ENCODE results near the gene ST6GAL1. TPM values are rescaled to one million over a fixed set of nuclear protein-coding genes. Genes with fewer than 3 reads are reported as not detected.

The ST6GAL1 gene
- polyA plus RNA-seq, 3 donors: 19.0 to 24.4 (median 20.5) TPM

- intact Hi-C loops (cut with micrococcal nuclease): no loop called here
These were observed 94.4 kb downstream of the ST6GAL1 start for GRCh38 chr3:187024536-187025226.

GRCh38 chr3:187025254-187025655, 94.9 kb downstream of the ST6GAL1 start:
- no peak for DNase-seq
- Mint-ChIP-seq H3K4me1 (peaks cover 47% of the 10 kb centered on the region), H3K27ac (peak overlapping the region in 4 of 7 donors; percentile 58 to 74 (median 74)), H3K27me3 (ENCODE audit: low read depth in 3 of 3) (peaks cover 0 to 4% (median 2%) of the 10 kb centered on the region in 3 donors), H3K9me3 (peaks cover 0 to 4% (median 1%) of the 10 kb centered on the region in 7 donors), H3K36me3 (peaks cover 3 to 7% of the 10 kb centered on the region in 2 donors), H3K4me3 (no peak overlapping the region)
- Histone ChIP-seq H3K27ac (ENCODE audit: low read depth in 1 of 2, low read length in 2 of 2) (no peak overlapping the region), H3K4me1 (ENCODE audit: control insufficient read depth in 1 of 2, insufficient read depth in 2 of 2, low read length in 2 of 2) (peaks cover 42 to 44% of the 10 kb centered on the region in 2 donors), H3K9me3 (replicated peaks in 1 of 2; ENCODE audit: control insufficient read depth in 1 of 2, insufficient read depth in 1 of 2, low read length in 2 of 2) (no peaks in the 10 kb centered on the region), H3K4me3 (replicated peaks in 1 of 3; ENCODE audit: low read depth in 2 of 3, low read length in 3 of 3) (no peak overlapping the region), H2AFZ (ENCODE audit: insufficient read depth, low read depth, low read length, poor library complexity, severe bottlenecking) (no peak overlapping the region), H3K79me2 (ENCODE audit: insufficient read depth, low read length) (peaks cover 9% of the 10 kb centered on the region), H3K4me2 (replicated peaks; ENCODE audit: extremely low read depth, low read length, poor library complexity, severe bottlenecking) (no peak overlapping the region), H3K27me3 (ENCODE audit: control insufficient read depth in 2 of 2, insufficient read depth in 2 of 2, low read length in 2 of 2) (no peaks in the 10 kb centered on the region), H4K20me1 (ENCODE audit: insufficient read depth, low read length) (peaks cover 5% of the 10 kb centered on the region), H3K9ac (ENCODE audit: insufficient read depth, low read length, poor library complexity, severe bottlenecking) (no peak overlapping the region), H3K36me3 (replicated peaks in 1 of 2; ENCODE audit: control insufficient read depth in 1 of 2, insufficient read depth in 2 of 2, low read length in 2 of 2) (peaks cover 0 to 3% of the 10 kb centered on the region in 2 donors)
- WGBS (ENCODE audit: insufficient coverage): 38% methylated on average over 4 of the region's 6 CpGs
- intact Hi-C loops (cut with micrococcal nuclease): no loop called here
- TF ChIP-seq CTCF (IDR thresholded peaks at IDR 0.05): no peak

More at GRCh38 chr3:187024536-187025226, 94.4 kb downstream of the ST6GAL1 start:
- H3K36me3 ChIP-seq (replicated peaks in 1 of 2; ENCODE audit: control insufficient read depth in 1 of 2, insufficient read depth in 2 of 2, low read length in 2 of 2): peaks cover 0 to 3% of the 10 kb centered on the region in 2 donors
- Mint-ChIP-seq H3K27me3 (ENCODE audit: low read depth in 3 of 3) (peaks cover 0 to 2% (median under 1%) of the 10 kb centered on the region in 3 donors), H3K9me3 (peaks cover 0 to 4% (median 0%) of the 10 kb centered on the region in 7 donors), H3K36me3 (peaks cover 3 to 4% of the 10 kb centered on the region in 2 donors), H3K4me3 (peak overlapping the region in 1 of 2 donors; percentile 64), H3K4me1 (peaks cover 42% of the 10 kb centered on the region), H3K27ac (peak overlapping the region in 6 of 7 donors; percentile 37 to 86 (median 60))
- no peak overlapping the region for H3K4me3 ChIP-seq (replicated peaks in 1 of 3; ENCODE audit: low read depth in 2 of 3, low read length in 3 of 3)
- no peaks in the 10 kb centered on the region for H3K9me3 ChIP-seq (replicated peaks in 1 of 2; ENCODE audit: control insufficient read depth in 1 of 2, insufficient read depth in 1 of 2, low read length in 2 of 2)
- no peak overlapping the region for H3K4me2 ChIP-seq (replicated peaks; ENCODE audit: extremely low read depth, low read length, poor library complexity, severe bottlenecking)
- no peak overlapping the region for H2AFZ ChIP-seq (ENCODE audit: insufficient read depth, low read depth, low read length, poor library complexity, severe bottlenecking)
- no peaks in the 10 kb centered on the region for H3K27me3 ChIP-seq (ENCODE audit: control insufficient read depth in 2 of 2, insufficient read depth in 2 of 2, low read length in 2 of 2)
- 90% methylated on average over 4 of the region's 10 CpGs for WGBS (ENCODE audit: insufficient coverage)
- no peak overlapping the region for H3K9ac ChIP-seq (ENCODE audit: insufficient read depth, low read length, poor library complexity, severe bottlenecking)
- peak in 1 of 3 donors; percentile 36 for DNase-seq
- no peak overlapping the region for H3K27ac ChIP-seq (ENCODE audit: low read depth in 1 of 2, low read length in 2 of 2)
- H3K4me1 ChIP-seq (ENCODE audit: control insufficient read depth in 1 of 2, insufficient read depth in 2 of 2, low read length in 2 of 2): peaks cover 36 to 38% of the 10 kb centered on the region in 2 donors
- peaks cover 5% of the 10 kb centered on the region for H4K20me1 ChIP-seq (ENCODE audit: insufficient read depth, low read length)
- H3K79me2 ChIP-seq (ENCODE audit: insufficient read depth, low read length): peaks cover 9% of the 10 kb centered on the region
- no peak for TF ChIP-seq CTCF (IDR thresholded peaks at IDR 0.05)
